Stimulated activated CD8-positive, alpha-beta memory T cell treated with anti-CD3 and anti-CD28 coated beads, Interleukin-15, amount 100 ng/mL, for 4 hours (primary cell): ENCODE data around the gene NPPB.
A peak's percentile ranks its signal among the peaks of the same experiment; 100 is the strongest.

Experiments used
- DNase-seq, 2 donors: peaks; one replicate each; pipeline ENCODE4 v3.0.0-alpha.2; 2020; ENCODE audit warnings: low read depth in 2 of 2

NPPB gene

DNA sequence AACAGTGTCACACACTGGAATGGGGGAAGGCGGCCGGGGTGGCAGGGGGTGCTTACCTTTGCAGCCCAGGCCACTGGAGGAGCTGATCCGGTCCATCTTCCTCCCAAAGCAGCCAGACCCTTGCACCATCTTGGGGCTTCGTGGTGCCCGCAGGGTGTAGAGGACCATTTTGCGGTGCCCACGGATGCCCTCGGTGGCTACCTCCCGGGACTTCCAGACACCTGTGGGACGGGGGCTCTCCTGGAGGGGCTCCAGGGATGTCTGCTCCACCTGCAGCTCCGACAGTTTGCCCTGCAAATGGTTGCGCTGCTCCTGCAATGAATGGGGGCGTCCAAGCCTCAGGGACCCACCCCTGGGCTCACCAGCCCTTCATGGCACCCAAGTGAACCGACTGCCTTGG is 587 bp downstream of the NPPB start:
- DNase-seq, result no peak

DNA sequence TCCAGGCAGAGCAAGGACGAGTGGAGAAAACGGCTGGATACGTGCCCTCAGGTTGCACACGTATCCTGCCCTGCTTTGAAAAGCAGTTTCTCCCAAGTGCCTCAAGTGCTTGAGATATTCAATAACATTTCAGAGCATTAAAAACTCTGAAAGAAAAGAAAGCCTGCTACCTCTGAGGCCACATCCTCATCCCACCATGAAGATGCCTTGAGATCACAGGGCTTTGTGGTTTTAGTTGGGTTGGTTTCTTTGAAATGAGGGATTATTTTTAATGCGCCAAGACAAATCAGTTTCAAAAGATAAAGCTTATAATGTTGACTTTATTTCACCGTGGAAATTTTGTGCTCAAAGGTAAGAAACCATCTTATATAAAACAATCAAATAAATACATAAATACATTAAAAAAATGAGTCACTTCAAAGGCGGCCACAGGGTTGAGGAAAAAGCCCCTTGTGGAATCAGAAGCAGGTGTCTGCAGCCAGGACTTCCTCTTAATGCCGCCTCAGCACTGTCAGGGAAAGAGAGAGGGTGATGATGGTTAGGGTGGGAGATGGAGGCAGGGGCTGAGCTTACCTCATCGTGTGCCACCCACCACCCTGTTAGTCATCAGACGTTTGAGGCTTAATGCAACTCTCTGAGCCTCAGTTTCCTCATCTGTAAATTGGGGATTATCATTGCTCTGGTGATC is 1.4 kb downstream of the NPPB start:
- no peak for DNase-seq

DNA sequence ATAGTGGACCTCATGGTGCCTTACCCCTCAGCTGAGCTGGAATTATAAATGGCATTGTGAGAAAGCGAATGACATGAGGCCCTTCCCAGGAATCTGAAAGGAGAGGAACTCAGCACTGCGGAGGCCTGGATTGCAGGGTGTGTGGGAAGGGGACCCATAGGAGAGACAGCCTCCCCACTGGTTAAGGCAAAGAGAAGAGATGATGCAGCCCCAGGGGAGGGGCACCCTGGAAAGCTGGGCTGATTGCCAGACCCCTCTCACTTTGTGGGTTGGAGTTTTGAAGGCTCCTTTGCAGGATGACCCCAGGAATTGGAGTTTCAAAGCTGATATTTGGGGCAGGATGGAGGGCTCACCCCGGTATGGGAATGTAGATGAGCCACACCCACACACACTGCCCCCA is 2.0 kb downstream of the NPPB start:
- no peak for DNase-seq

DNA sequence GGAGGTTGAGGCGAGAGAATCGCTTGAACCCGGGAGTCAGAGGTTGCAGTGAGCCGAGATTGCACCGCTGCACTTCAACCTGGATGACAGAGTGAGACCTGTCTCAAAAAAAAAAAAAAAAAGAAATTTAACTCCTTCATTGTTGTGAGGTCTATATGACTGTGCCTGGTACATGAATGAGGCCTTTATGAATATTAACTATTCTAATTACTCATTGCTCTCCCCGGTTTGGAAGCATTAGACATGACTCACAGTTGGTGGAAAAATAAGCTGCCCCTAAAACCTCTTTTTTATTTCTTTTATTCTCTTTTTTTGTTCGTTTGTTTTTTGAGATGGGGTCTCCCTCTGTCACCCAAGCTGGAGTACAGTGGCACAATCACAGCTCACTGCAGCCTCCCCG is 3.3 kb downstream of the NPPB start:
- DNase-seq, result no peak

- DNase-seq, result no peak
These were observed 4.2 kb downstream of the NPPB start for GRCh38 chr1:11854519-11854918.

DNA sequence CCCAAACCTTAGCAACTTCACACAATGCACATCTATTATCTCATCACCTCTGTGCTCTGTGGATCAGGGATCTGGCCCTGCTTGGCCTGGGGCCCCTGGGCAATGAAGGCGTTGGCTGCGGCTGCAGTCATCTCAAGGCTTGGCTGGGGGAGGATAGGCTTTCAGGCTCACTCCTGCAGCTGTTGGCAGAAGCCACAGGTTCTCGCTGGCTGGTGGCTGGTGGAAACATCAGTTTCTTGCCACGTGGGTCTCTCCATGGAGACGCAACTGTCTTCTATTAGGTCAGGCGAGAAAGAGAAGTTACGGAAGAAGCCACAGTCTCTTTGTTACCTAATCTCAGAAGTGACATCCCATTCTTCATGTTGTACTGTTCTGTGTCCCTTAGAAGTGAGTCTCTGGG is 7.6 kb downstream of the NPPB start:
- no peak for DNase-seq

DNA sequence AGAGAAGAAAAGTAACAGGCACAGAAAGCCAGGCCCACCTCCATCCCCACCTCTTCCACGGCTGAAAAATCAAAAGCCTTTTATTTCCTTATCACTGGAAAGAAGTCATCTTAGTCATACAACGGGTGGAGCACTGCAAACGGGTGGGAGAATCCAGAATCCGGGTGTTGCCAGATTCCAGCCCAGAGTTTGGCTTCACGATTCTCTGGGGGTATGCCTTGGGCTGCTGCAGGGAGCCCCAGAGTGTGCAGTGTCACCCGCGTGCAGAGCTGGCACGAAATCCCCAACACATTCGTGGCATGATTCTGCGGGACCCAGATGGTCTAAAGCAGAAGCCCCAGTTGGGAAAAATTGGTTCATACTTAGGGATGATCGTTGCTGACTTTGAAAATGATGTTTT is 8.6 kb downstream of the NPPB start:
- DNase-seq, result no peak

- DNase-seq, result no peak
These were observed 10.4 kb downstream of the NPPB start for GRCh38 chr1:11848373-11848700.

DNA sequence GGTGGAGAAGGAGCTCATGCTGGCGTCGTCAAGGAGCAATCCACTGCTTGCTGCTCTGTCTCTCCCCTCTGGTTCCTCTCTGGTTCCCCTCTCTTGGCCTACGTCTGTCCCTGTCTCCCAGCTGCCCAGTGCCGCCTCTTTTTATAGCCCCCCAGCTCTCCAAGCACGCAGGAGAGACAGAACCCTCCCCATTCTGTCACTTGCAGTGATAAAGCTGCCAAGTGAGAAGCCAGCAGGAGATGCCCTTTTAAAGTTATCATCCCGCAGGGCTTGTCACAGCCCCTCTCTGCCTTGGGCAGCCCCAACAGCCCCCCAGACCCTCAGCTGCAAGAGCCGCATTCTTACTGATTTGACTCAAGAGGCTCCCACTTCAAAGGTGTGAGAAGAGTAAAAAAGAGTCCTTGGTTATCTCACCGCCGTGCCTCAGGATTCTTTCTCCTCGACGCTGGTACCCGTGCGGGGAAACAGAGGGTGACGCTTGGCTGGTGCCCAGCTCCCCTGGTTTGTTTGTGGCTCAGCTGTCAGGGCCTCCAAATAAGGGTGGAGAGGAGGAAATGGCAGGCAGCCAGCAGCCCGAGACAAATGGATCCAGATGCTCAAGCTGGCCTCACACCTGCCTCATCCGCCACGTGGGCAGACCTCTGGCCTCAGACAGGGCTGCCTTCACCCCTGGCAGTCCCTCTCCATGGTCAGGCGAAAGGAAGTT is 10.9 kb downstream of the NPPB start, which contains the start of gene NPPA:
NPPA (minus strand) TSS at position 117 of the 706 bp plus-strand sequence; CDS start at position 18, 99 bp downstream.
- no peak for DNase-seq

DNA sequence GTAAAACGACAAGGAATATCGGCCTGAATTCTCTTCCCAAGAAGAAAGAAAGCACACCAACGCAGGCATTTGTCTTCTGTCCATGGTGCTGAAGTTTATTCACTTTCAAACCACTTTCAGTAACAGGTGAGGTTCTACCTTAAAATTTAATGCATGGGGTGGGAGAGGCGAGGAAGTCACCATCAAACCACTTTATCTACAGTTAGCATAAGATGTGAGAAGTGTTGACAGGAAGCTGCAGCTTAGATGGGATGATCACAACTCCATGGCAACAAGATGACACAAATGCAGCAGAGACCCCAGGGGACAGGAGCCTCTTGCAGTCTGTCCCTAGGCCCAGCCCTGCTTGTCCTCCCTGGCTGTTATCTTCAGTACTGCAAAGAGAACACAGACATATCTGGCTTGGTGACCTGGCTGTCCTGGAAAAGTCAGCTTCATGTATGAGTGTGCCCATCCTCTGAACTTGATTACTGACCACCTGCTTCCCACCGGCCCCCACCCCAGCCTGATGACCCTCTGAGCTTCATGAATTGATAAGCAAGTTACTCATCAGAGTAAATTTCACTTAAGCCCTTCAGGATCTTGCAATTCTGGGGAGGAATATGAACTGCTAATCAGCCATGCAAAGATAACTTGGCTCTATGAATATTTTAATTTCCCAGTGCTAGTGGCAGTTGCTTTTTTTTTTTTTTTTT is 13.0 kb downstream of the NPPB start:
- no peak for DNase-seq

- no peak for DNase-seq
These were observed 16.3 kb downstream of the NPPB start for GRCh38 chr1:11842154-11843041.

- no peak for DNase-seq
These were observed 17.2 kb downstream of the NPPB start for GRCh38 chr1:11841245-11842153.

DNA sequence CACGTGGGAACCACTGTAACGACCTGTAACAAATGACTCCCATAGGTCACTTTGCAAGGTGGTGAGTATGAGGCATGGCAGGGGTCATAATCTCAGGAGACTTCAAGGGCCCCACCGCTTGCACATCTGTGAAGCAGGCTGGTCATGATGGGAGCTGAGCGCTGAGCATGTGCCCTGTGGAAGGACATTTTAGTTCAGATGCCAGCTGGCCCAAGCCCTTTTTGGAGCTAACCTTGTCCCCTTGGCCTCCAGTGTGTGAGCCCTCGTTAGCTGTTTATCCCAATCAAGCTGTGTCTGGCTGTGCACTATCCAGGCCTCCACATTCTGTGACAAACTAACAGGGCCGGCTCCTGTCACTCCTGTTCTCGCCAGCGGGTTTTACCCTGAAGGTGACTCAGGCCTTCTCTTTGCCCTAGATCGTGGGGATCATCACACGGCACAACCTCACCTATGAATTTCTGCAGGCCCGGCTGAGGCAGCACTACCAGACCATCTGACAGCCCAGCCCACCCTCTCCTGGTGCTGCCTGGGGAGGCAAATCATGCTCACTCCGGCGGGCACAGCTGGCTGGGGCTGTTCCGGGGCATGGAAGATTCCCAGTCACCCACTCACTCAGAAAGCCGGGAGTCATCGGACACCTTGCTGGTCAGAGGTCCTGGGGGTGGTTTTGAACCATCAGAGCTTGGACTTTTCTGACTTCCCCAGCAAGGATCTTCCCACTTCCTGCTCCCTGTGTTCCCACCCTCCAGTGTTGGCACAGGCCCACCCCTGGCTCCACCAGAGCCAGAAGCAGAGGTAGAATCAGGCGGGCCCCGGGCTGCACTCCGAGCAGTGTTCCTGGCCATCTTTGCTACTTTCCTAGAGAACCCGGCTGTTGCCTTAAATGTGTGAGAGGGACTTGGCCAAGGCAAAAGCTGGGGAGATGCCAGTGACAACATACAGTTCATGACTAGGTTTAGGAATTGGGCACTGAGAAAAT is 18.7 kb downstream of the NPPB start:
- no peak for DNase-seq

DNA sequence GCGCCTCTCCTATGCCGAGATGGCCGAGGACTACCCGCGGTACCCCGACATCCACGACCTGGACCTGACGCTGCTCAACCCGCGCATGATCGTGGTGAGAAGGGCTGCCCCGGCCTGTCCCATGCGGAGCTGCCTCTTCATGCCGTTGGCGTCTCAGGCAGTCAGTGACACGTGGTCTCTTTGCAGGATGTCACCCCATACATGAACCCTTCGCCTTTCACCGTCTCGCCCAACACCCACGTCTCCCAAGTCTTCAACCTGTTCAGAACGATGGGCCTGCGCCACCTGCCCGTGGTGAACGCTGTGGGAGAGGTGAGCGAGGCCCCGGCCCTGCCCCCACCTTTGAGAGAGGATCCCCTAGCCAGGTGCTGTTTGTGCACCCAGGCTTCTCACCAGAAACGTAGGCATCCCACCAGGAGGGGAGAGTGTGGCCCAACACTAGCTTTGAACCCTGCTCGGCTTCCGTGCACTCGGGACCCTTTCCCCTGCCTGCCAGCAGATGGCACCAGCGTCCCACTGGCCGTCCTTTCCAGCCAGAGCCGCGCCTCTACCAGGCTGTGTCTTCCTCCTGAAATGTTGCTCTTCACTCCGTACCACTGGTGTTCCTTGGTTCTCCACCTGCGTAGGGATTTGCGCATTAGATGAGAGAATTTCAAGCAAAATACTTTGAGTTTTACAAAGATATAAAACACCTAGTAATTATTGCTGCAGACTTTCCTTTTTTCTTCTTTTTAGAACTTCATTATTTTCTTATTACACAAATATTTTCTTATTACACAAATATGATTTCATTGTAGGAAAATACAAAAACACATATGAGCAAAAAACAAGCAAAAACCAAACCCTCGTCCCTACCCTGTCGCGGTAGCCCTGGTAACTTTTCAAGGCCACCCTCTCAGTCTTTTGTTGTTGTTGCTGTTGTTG is 20.1 kb downstream of the NPPB start:
- peak; percentile 32 to 35 for DNase-seq

- no peak for DNase-seq
These were observed 20.9 kb downstream of the NPPB start for GRCh38 chr1:11837767-11838348.

DNA sequence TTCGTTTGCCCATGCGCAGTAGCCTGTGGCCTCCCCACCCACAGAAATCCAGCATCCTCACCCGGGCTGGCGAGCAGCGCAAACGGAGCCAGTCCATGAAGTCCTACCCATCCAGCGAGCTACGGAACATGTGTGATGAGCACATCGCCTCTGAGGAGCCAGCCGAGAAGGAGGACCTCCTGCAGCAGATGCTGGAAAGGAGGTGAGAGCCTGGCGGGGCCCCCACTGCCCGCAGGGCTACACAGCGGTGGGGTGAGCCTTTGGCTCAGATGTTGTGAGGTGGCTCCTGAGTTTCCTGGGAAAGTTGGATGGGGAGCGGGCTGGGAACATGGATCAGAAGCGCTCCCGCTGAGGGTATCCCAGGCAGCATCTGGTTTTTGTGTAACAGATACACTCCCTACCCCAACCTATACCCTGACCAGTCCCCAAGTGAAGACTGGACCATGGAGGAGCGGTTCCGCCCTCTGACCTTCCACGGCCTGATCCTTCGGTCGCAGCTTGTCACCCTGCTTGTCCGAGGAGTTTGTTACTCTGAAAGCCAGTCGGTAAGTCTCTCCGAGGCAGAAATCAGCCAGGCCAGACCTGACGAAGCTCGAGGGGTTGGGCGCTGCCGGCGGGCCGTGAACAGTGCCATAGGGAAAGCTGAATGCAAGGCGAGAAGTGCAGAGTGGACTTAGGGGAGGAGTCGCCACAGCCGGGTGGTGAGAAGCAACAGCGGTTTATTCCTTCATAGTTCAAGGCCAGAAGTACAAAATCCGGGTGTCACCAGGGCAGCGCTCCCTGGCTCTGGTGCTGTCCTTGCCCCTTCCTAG is 21.6 kb downstream of the NPPB start:
- DNase-seq, result no peak

DNA sequence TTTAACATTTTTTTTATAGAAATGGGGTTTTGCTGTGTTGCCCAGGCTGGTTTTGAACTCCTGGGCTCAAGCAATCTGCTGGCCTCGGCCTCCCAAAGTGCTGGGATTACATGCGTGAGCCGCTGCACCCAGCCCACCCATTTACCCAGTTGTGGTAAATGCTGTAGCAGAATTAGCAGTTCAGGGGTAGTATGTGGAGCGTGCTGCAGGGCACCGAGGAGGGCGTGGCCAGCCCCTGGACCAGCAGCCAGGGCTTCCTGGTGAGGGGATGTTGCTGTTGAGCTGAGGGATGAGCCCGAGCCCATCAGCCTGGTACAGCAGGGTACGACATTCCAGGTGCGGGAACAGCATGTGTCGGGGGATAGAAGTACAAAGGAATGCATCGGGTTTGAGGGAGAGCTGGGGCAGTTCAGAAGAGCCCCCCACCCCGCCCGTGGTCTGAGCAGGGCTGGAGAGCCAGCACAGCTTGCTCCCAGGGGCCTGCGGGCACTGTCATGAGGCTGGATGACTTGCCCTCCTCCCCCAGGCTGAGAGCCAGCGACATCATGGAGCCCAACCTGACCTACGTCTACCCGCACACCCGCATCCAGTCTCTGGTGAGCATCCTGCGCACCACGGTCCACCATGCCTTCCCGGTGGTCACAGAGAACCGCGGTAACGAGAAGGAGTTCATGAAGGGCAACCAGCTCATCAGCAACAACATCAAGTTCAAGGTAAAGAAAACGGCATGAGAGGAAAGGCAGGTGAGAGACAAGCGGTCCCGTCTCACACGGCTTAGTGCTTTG is 23.1 kb downstream of the NPPB start:
- no peak for DNase-seq
